ENCODE measurements around the gene GPRC5C.

The GPRC5C gene

DNA sequence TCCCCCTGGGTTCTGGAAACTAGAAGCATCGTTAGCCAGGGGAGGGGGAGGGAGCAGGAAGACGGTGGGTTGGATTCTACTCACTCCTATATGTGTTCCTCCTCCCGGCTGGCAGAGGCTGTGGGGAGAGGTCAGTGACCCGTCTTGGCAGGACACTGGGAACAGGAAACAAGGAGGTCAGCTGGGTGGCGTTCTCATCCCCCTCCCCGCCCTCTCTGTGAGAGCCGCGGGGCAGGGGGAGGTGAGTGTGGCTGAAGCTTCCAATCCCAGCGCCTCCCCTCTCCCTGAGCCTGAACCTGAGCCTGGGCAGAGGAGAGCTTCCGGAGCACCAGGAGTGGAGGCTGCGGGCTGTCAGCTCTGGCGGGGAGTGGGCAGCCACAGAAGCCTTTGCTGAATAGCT, 12.5 kb downstream of the GPRC5C start:
- TF ChIP-seq CTCF (IDR thresholded peaks at IDR 0.05; ENCODE audit: low read depth, low read length), result no peak
- Histone ChIP-seq H3K9me3 (ENCODE audit: severe bottlenecking) (no peaks in the 10 kb centered on the region), H3K36me3 (peaks cover 8% of the 10 kb centered on the region), H3K27ac (no peak overlapping the region), H3K27me3 (ENCODE audit: insufficient read depth, low read depth, severe bottlenecking) (no peaks in the 10 kb centered on the region), H3K4me3 (ENCODE audit: low read depth, low read length) (no peak overlapping the region)
- peak; percentile 44 for DNase-seq

DNA sequence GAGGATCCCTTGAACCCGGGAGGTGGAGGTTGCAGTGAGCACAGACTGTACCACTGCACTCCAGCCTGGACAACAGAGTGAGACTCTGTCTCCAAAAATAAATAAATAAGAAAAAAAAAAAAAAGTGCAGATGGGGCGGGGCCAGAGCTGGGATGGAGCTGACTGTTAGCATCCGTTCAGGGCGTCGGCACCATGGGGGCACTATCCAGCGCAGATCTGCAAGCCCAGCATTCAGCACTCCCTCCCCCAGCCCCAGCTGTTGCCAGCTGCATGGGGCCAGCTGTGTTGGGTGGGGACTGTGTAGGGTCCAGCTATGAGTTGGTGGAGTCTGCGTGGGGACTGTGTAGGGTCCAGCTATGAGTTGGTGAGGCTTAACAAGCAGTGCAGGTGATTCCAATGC, 13.3 kb downstream of the GPRC5C start:
- TF ChIP-seq CTCF (IDR thresholded peaks at IDR 0.05; ENCODE audit: low read depth, low read length), result no peak
- no peak overlapping the region for H3K27ac ChIP-seq
- H3K9me3 ChIP-seq (ENCODE audit: severe bottlenecking), result no peaks in the 10 kb centered on the region
- H3K4me3 ChIP-seq (ENCODE audit: low read depth, low read length), result no peak overlapping the region
- no peak for DNase-seq
- no peaks in the 10 kb centered on the region for H3K27me3 ChIP-seq (ENCODE audit: insufficient read depth, low read depth, severe bottlenecking)
- peaks cover 7% of the 10 kb centered on the region for H3K36me3 ChIP-seq

- Histone ChIP-seq H3K27me3 (ENCODE audit: insufficient read depth, low read depth, severe bottlenecking) (no peaks in the 10 kb centered on the region), H3K36me3 (0 out of 2 replicates have a peak, but pooled peaks cover 3% of the 10 kb centered on the region), H3K9me3 (ENCODE audit: severe bottlenecking) (no peaks in the 10 kb centered on the region), H3K27ac (no peak overlapping the region), H3K4me3 (ENCODE audit: low read depth, low read length) (no peak overlapping the region)
- no peak for TF ChIP-seq CTCF (IDR thresholded peaks at IDR 0.05; ENCODE audit: low read depth, low read length)
- DNase-seq, result no peak
Measured at GRCh38 chr17:74446551-74447500, 14.9 kb downstream of the GPRC5C start.

- no peak overlapping the region for H3K4me3 ChIP-seq (ENCODE audit: low read depth, low read length)
- DNase-seq, result no peak
- H3K27me3 ChIP-seq (ENCODE audit: insufficient read depth, low read depth, severe bottlenecking), result no peaks in the 10 kb centered on the region
- 0 out of 2 replicates have a peak, but pooled peaks cover 3% of the 10 kb centered on the region for H3K36me3 ChIP-seq
- H3K27ac ChIP-seq, result no peak overlapping the region
- TF ChIP-seq CTCF (IDR thresholded peaks at IDR 0.05; ENCODE audit: low read depth, low read length), result no peak
- H3K9me3 ChIP-seq (ENCODE audit: severe bottlenecking), result no peaks in the 10 kb centered on the region
Measured at GRCh38 chr17:74447628-74448159, 15.8 kb downstream of the GPRC5C start.

DNA sequence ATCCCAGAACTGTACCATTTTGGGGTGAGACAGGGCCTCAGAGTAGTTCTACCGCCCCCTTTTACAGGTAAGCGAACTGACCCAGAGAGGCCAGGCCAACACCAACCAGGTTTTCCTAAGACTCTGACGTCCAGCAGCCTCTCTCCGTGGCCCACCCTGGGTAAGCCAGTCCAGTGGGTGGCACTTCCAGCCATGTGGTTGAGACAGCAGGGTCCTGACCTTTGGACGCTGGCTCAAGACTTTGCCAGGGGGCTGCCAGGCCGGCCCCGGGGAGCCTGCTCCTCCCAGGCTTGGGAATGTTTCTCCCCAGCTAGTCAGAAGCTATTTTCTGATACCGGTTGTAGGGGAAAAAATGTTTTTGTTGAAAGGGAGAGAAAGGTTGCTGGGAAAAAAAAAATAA, 16.9 kb downstream of the GPRC5C start:
- Histone ChIP-seq H3K27me3 (ENCODE audit: insufficient read depth, low read depth, severe bottlenecking) (no peaks in the 10 kb centered on the region), H3K27ac (no peak overlapping the region), H3K9me3 (ENCODE audit: severe bottlenecking) (no peaks in the 10 kb centered on the region), H3K36me3 (0 out of 2 replicates have a peak, but pooled peaks cover 3% of the 10 kb centered on the region), H3K4me3 (ENCODE audit: low read depth, low read length) (no peak overlapping the region)
- DNase-seq, result no peak
- no peak for TF ChIP-seq CTCF (IDR thresholded peaks at IDR 0.05; ENCODE audit: low read depth, low read length)

Data from WERI-Rb-1 (cell line).